Endothelial cell of coronary artery (primary cell): ENCODE data around the gene RHOG. TPM values are rescaled to one million over a fixed set of nuclear protein-coding genes. Genes with fewer than 3 reads are reported as not detected.

ENCODE experiments used
- total RNA-seq: library from RNA; depleted of rRNA; stranded (reverse); fragments of >200 nt; gene quantifications from 2 replicates; pipeline ENCODE4 v1.2.3, GENCODE V29; 2014

RHOG gene
- total RNA-seq = 10.7 and 15.6 TPM in 2 replicates

DNA sequence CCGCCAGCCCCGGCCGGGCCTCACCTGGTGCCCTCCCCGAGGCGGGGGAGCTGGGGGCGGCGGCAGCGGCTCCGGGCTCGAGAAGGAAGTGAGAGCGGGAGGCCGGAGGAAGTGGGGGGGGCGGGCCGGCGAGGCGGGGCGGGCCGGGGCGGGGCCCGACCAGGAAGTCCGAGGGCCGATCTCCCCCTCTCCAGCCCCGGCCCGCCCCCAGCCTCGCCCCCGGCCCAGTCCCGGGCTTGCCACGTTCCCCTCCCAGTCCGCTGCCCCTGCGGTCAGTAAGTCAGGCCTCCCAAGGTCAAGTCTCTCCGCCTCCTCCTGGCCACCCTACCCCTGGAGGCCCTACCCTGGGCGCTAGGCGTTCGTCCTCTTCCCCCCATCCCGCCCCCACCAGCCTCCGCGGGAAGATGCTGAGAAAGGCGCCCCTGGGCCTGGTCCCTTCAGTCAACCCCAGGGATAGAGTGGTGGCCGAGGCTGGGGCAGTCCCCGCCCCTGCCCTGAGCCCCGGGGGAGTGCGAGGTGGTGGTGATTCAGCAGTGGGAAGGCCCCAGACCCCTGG lies at the start of gene RHOG:
Gene RHOG, minus strand, starts transcription at position 90 of the 556 bp plus-strand sequence. CDS start 12,821 bp downstream, outside the sequence.

GRCh38 chr11:3854977-3855807 lies 14.4 kb upstream of the RHOG start, which contains the start of gene STIM1:
Gene STIM1 (plus strand): TSS chr11:3855664. CDS start chr11:3856271, 607 bp downstream.

GRCh38 chr11:3807909-3808860 lies 32.6 kb downstream of the RHOG start, which contains the start of gene PGAP2:
Gene PGAP2 (plus strand): TSS chr11:3808560. CDS start chr11:3811260, 2,700 bp downstream.

GRCh38 chr11:3797329-3798090 lies 43.2 kb downstream of the RHOG start, which contains the start of gene NUP98:
Gene NUP98 (minus strand): TSS chr11:3797554. CDS start chr11:3782117, 15,437 bp downstream.

Other genes starting within 250 kb of the RHOG start
- not detected in 2 replicates for gene ART5, start 199.0 kb downstream of the RHOG start, total RNA-seq
- not detected in 2 replicates for gene ART1, start 195.8 kb downstream of the RHOG start, total RNA-seq
- gene CHRNA10, start 169.6 kb downstream of the RHOG start, total RNA-seq = 0.54 and 0.66 TPM in 2 replicates
- 84.2 and 90.6 TPM in 2 replicates for gene NUP98, start 43.4 kb downstream of the RHOG start, total RNA-seq
- 7.2 and 9.5 TPM in 2 replicates for gene PGAP2, start 32.4 kb downstream of the RHOG start, total RNA-seq
- 17.5 and 31.4 TPM in 2 replicates for gene STIM1, start 14.7 kb upstream of the RHOG start, total RNA-seq